ENCODE results near the gene CR1. TPM values are rescaled to one million over a fixed set of nuclear protein-coding genes. Genes with fewer than 3 reads are reported as not detected.

CR1 gene
- total RNA-seq, 4 donors from 2014 or later = 0.15 to 3.5 (median 1.7) TPM

GRCh38 chr1:207463571-207463970 is 32.4 kb upstream of the CR1 start:
- Histone ChIP-seq H3K4me1 (no peaks in the 10 kb centered on the region), H3K4me3 (no peak overlapping the region), H3K36me3 (no peaks in the 10 kb centered on the region), H3K9me3 (no peaks in the 10 kb centered on the region), H3K27ac (no peak overlapping the region), H3K27me3 (peaks cover 0 to 24% (median 0%) of the 10 kb centered on the region in 4 donors)
- TF ChIP-seq CTCF (IDR thresholded peaks at IDR 0.05) (no peak), POLR2A (IDR thresholded peaks at IDR 0.05) (no peak)
- WGBS, 2 donors = 78 to 82% methylated on average over 3 of the region's 3 CpGs
- intact Hi-C loops (cut with DNase I) = no loop called here
- DNase-seq = no peak

GRCh38 chr1:207470927-207471326 is 25.0 kb upstream of the CR1 start:
- Histone ChIP-seq H3K4me1 (no peaks in the 10 kb centered on the region), H3K27ac (no peak overlapping the region), H3K27me3 (peaks cover 0 to 41% (median 0%) of the 10 kb centered on the region in 4 donors), H3K4me3 (no peak overlapping the region), H3K9me3 (no peaks in the 10 kb centered on the region), H3K36me3 (no peaks in the 10 kb centered on the region)
- no peak for DNase-seq
- 85 to 86% methylated on average over 2 of the region's 2 CpGs for WGBS, 2 donors
- TF ChIP-seq POLR2A (IDR thresholded peaks at IDR 0.05) (no peak), CTCF (IDR thresholded peaks at IDR 0.05) (no peak)
- intact Hi-C loops (cut with DNase I) = no loop called here

GRCh38 chr1:207474210-207474609 is 21.7 kb upstream of the CR1 start:
- H3K27ac ChIP-seq = no peak overlapping the region
- H3K9me3 ChIP-seq = no peaks in the 10 kb centered on the region
- no peak for TF ChIP-seq POLR2A (IDR thresholded peaks at IDR 0.05)
- no peak for TF ChIP-seq CTCF (IDR thresholded peaks at IDR 0.05)
- peaks cover 0 to 21% (median 0%) of the 10 kb centered on the region in 4 donors for H3K27me3 ChIP-seq
- no peaks in the 10 kb centered on the region for H3K36me3 ChIP-seq
- H3K4me3 ChIP-seq = no peak overlapping the region
- 92 to 93% methylated on average over 1 of the region's 1 CpG for WGBS, 2 donors
- no peak for DNase-seq
- intact Hi-C loops (cut with DNase I) = no loop called here
- no peaks in the 10 kb centered on the region for H3K4me1 ChIP-seq

GRCh38 chr1:207486198-207486597 is 9.8 kb upstream of the CR1 start:
- no peak overlapping the region for H3K4me3 ChIP-seq
- TF ChIP-seq CTCF (IDR thresholded peaks at IDR 0.05) (no peak), POLR2A (IDR thresholded peaks at IDR 0.05) (no peak)
- intact Hi-C loops (cut with DNase I) = no loop called here
- WGBS, 2 donors = 84 to 88% methylated on average over 3 of the region's 3 CpGs
- peaks cover 0 to 15% (median 0%) of the 10 kb centered on the region in 4 donors for H3K27me3 ChIP-seq
- no peak for DNase-seq
- H3K4me1 ChIP-seq = no peaks in the 10 kb centered on the region
- H3K27ac ChIP-seq = no peak overlapping the region
- H3K36me3 ChIP-seq = no peaks in the 10 kb centered on the region
- no peaks in the 10 kb centered on the region for H3K9me3 ChIP-seq

GRCh38 chr1:207487636-207488035 is 8.3 kb upstream of the CR1 start:
- Histone ChIP-seq H3K27me3 (peaks cover 0 to 27% (median 0%) of the 10 kb centered on the region in 4 donors), H3K27ac (no peak overlapping the region), H3K36me3 (no peaks in the 10 kb centered on the region), H3K9me3 (no peaks in the 10 kb centered on the region), H3K4me1 (no peaks in the 10 kb centered on the region), H3K4me3 (no peak overlapping the region)
- intact Hi-C loops (cut with DNase I) = no loop called here
- WGBS, 2 donors = 52 to 70% methylated on average over 4 of the region's 4 CpGs
- TF ChIP-seq POLR2A (IDR thresholded peaks at IDR 0.05) = no peak
- no peak for TF ChIP-seq CTCF (IDR thresholded peaks at IDR 0.05)
- no peak for DNase-seq
